Measurements from ENCODE around the gene MMP1.

Gene MMP1

GRCh38 chr11:102798012-102798746 lies at the start of gene MMP1:
TSS of gene MMP1 (minus strand) at chr11:102798160. CDS start at chr11:102798092, 68 bp downstream.
- no peak for TF ChIP-seq ZFX (IDR thresholded peaks at IDR 0.05)
- TF ChIP-seq CTCF (conservative IDR thresholded peaks at IDR 0.05) = no peak

GRCh38 chr11:102846292-102846691 lies 48.3 kb upstream of the MMP1 start:
- TF ChIP-seq ZFX (IDR thresholded peaks at IDR 0.05) = no peak
- TF ChIP-seq CTCF (conservative IDR thresholded peaks at IDR 0.05) = no peak
- H3K27ac ChIP-seq = no peak overlapping the region

More at GRCh38 chr11:102798012-102798746, at the start of gene MMP1:
- no peak within 1 kb of the TSS for H3K27ac ChIP-seq

- TF ChIP-seq ZFX (IDR thresholded peaks at IDR 0.05) (no peak), CTCF (conservative IDR thresholded peaks at IDR 0.05) (no peak)
- H3K27ac ChIP-seq = no peak within 1 kb of the TSS
These were observed 45.5 kb upstream of the MMP1 start, which contains the start of gene MMP3 for GRCh38 chr11:102843489-102843888. TSS of gene MMP3 (minus strand) at chr11:102843609. CDS start at chr11:102843546, 63 bp downstream.

- no peak for TF ChIP-seq ZFX (IDR thresholded peaks at IDR 0.05)
- H3K27ac ChIP-seq = no peak overlapping the region
These were observed 45.0 kb upstream of the MMP1 start for GRCh38 chr11:102842930-102843329.

GRCh38 chr11:102840018-102840417 lies 42.1 kb upstream of the MMP1 start:
- TF ChIP-seq ZFX (IDR thresholded peaks at IDR 0.05) (no peak), CTCF (conservative IDR thresholded peaks at IDR 0.05) (no peak)
- H3K27ac ChIP-seq = no peak overlapping the region

- no peak overlapping the region for H3K27ac ChIP-seq
- TF ChIP-seq CTCF (conservative IDR thresholded peaks at IDR 0.05) (no peak), ZFX (IDR thresholded peaks at IDR 0.05) (no peak)
These were observed 39.7 kb upstream of the MMP1 start for GRCh38 chr11:102837646-102838045.

- TF ChIP-seq ZFX (IDR thresholded peaks at IDR 0.05) (no peak), CTCF (conservative IDR thresholded peaks at IDR 0.05) (no peak)
These were observed 39.2 kb upstream of the MMP1 start for GRCh38 chr11:102837156-102837555.

More at GRCh38 chr11:102837156-102837555, 39.2 kb upstream of the MMP1 start:
- no peak overlapping the region for H3K27ac ChIP-seq

Measured in C4-2B (cell line).